ENCODE data around the gene SLC45A2.
"Not testable (repeated sequence)": the region's sequence is repeated elsewhere in the genome, so short reads cannot be mapped to it uniquely, and the experiment has no call there.

Gene SLC45A2

DNA sequence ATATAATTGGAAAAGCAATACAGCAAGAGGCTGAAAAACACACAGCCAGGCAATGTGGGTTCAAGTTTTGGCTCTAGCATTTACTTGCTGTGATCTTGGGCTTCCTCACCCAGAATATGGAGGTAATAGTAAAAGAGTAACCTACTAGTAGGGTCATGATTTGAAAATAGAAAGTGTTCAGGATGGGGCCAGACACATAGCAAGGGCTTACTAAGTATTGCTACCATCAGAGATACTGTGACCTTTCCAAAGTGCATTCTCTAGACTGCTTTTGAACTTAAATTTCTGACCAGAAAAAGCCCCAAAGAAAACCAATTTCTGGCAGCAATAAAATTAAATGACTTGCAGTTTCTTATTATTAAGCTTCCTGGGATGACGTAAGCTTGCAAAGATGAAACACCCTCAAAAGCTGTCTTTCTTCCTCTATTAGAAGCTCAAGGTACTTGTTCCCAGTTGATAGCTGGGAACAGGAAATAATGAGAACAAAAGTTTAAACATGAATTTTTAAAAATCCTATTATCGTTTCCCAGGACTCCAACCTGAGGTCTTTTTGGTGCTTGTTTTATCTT lies 20.3 kb downstream of the SLC45A2 start:
- DNase-seq: no peak

DNA sequence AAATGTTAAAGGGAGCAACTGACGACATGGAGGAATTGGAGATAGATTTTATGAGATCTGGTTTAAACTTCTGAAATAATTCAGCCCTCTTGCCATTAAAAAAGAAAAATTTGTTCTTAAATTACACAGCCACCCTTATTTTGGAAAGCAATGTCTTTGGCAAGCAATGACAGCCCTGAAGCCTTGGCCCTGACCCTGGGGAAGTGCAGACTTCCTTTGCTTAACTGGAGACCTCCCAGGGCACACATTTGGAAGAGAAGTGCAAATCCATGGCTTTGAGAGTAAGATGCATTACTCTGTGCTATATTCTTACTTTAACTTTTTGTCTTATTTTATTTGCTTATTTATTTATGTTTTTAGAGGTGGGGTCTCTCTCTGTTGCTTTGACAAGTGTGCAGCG lies 26.3 kb downstream of the SLC45A2 start:
- DNase-seq: no peak

DNA sequence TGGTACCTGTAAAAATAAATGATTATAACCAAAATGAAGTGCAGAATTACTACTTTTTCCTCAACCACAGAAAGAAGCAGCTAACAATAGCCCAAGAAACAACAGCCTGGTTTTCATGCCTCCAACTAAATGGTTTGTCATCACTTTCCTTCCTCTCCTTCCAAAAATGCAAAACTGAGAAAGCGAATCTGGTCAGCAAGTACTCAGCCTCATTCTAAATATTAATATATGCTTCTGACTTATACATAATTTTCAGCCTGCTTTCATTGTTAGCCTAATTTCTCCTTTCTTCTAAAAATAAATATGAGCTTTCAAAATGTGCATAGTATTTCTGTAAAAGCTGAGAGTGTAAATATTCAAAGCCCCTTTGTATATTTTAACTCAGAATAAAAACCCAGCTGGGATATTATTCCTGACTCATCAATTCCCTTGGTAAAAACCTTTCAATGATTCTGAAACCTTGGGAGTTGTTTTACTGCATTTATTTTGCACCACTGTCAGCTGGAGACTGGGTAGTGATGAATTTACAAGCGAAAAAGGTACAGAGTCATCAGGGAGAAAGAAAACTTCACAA lies 26.8 kb downstream of the SLC45A2 start:
- DNase-seq: no peak

DNA sequence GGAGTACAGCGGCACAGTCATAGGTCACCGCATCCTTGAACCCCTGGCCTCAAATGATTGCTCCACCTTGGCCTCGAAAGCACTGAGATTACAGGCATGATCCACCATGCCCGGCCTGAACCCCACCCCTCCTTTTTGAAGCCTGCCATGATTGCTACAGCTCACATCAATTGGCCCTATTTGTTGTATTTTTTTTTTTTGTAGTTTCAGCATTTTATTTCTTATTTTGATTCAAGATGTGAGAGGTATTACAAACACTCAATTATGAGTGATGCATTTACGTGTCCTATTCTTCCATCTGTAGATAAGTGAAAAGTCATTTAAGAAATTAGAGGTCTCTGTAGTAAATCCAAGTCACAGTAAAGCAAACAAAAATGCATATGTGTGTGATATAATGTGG lies 32.3 kb downstream of the SLC45A2 start:
- not testable (repeated sequence) for DNase-seq

DNA sequence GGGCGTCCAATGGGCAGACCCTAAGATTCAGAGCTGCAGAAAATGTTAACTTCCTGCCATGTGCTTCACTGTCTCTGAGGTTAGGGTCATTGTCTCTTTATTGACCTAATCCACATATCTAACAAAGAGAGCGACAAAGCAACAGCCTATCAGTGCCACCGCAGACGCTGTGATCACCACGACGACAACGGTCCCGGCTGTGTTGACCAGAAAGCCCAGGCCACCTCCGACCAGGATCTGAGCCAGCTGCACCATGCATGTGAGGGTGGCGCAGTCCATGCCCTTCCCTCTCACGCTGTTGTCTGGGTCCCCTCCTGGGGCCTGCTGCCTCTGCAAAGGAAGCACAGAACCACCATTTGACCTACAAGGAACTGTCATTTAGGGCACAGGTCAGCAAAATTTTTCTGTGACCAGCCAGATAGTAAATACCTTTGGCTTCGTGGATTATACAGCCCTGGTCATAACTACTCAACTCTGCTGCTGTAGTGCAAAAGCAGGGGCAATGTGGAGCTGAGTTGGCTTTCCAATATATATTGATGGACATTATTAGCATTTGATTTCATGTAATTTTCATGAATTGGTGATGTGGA lies 39.9 kb downstream of the SLC45A2 start:
- DNase-seq: no peak

DNA sequence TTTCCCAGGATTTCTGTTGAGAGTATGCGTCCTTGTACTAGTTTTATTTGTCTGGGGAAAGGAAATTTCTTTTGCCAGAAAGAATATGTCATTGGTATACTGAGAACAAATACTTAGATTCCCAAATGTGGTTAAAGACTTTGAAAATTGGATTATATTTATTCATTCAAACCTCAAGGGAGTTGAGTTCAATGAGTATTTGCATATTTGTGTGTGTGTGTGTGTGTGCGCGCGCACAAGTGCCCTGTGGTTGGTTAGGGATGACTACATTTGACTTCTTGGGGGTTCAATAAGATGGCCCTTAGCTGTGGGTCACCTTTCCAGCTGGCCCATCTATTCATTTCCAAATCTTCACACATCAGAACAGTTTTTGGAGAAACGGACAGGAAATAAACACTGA lies 43.4 kb downstream of the SLC45A2 start:
- no peak for DNase-seq

DNA sequence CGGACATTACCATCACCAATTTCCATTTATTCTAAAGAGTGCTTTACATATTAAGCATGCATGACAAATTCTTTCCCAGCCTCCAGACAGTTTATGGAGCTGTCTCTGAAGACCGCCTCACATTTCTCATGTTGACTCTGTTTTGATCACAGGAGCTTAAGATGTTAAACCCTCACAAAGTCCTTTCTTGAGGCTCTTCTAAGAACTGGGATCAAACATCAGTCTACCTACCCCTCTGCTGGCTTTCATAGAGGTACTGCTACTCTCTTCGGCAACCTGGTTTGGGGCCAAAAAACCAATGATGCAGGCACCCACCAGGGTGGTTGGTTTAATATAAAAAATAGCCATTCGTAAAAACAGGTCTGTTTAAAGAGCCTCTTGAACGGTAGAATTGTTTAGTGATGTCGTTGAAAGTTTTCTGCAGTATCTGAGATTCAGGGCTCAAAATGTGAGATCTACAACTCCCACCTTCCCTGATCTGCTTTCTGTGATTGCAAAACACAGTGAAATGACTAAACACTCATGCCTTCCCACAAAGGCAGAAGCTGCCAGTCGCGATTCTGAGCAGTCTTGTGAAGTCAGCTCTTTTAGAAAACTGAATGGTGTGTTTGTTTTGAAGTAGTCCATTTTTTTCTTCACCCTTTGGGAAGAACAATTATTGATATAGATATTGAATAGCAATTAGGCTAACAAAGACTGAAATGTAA lies 44.8 kb downstream of the SLC45A2 start:
- no peak for DNase-seq

DNA sequence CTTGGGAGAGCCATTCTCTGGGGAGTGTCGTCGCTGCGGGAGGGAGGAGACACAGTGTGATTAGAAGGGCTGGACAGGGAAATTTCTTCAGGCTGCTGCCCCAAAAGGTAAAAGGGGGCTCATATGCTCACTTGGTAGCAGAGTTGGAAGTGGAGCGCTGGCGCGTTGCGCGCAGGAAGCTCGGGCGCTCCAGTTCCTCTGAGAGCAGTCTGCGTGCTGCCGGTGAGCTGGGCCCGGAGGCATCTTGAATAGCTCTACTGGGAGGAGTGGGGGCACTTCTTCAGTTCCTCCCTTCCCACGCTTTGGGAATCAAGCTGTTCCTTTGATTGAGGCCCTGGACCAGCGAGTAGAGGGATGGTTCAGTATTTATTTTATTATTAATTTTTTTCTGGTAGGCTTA lies 45.6 kb downstream of the SLC45A2 start:
- DNase-seq: no peak

DNA sequence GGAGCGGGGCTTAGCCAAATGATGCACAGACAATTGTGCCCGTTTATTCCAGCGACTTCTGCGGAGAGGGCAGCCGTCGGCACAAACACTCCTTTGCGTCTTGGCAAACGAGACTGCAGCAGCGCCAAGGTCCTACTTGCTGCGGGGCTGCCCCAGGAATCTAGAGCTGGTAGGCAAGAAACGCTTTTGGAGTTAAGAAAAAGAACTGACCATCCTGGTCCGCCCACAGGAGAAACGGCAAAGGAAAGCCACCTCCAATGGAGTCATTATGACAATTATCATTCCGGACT lies 46.0 kb downstream of the SLC45A2 start:
- no peak for DNase-seq

DNA sequence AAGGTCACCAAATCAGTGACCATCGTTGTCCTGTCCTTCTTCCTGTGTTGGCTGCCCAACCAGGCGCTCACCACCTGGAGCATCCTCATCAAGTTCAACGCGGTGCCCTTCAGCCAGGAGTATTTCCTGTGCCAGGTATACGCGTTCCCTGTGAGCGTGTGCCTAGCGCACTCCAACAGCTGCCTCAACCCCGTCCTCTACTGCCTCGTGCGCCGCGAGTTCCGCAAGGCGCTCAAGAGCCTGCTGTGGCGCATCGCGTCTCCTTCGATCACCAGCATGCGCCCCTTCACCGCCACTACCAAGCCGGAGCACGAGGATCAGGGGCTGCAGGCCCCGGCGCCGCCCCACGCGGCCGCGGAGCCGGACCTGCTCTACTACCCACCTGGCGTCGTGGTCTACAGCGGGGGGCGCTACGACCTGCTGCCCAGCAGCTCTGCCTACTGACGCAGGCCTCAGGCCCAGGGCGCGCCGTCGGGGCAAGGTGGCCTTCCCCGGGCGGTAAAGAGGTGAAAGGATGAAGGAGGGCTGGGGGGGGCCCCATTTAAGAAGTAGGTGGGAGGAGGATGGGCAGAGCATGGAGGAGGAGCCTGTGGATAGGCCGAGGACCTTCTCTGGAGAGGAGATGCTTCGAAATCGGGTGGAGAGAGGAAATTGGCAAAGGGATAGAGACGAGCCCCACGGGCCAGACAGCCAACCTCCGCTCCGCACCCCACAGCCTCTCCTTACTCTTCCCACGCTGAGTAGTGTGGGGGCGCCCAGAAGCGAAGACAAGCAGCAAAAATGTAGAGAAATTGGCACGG lies 46.6 kb downstream of the SLC45A2 start:
- no peak for DNase-seq

DNA sequence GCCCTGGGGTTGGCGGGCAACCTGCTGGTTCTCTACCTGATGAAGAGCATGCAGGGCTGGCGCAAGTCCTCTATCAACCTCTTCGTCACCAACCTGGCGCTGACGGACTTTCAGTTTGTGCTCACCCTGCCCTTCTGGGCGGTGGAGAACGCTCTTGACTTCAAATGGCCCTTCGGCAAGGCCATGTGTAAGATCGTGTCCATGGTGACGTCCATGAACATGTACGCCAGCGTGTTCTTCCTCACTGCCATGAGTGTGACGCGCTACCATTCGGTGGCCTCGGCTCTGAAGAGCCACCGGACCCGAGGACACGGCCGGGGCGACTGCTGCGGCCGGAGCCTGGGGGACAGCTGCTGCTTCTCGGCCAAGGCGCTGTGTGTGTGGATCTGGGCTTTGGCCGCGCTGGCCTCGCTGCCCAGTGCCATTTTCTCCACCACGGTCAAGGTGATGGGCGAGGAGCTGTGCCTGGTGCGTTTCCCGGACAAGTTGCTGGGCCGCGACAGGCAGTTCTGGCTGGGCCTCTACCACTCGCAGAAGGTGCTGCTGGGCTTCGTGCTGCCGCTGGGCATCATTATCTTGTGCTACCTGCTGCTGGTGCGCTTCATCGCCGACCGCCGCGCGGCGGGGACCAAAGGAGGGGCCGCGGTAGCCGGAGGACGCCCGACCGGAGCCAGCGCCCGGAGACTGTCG lies 47.3 kb downstream of the SLC45A2 start:
- DNase-seq: no peak

DNA sequence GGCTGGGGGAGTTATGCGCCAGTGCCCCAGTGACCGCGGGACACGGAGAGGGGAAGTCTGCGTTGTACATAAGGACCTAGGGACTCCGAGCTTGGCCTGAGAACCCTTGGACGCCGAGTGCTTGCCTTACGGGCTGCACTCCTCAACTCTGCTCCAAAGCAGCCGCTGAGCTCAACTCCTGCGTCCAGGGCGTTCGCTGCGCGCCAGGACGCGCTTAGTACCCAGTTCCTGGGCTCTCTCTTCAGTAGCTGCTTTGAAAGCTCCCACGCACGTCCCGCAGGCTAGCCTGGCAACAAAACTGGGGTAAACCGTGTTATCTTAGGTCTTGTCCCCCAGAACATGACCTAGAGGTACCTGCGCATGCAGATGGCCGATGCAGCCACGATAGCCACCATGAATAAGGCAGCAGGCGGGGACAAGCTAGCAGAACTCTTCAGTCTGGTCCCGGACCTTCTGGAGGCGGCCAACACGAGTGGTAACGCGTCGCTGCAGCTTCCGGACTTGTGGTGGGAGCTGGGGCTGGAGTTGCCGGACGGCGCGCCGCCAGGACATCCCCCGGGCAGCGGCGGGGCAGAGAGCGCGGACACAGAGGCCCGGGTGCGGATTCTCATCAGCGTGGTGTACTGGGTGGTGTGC lies 48.0 kb downstream of the SLC45A2 start, which contains the start of gene RXFP3:
RXFP3 (plus strand) TSS at position 6 of the 636 bp plus-strand sequence; CDS start at position 361, 355 bp downstream.
- no peak for DNase-seq

DNA sequence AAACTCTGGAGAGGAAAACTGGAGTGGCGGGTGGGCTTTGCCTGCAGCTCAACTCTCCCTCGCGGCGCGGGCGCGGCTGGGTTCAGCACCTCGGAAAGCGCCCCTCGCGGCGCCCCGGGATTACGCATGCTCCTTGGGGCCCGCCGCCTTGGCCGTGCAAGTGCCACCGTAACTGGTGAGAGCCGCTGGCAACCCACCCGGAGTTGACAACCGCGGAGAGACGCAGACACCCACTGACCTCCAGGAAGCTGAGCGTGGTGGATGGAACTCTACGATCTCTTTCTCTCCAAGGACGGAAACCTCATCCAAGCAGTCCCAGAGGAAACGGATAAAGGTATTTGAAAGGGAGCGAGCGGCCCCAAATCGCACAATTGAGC lies 48.5 kb downstream of the SLC45A2 start:
- no peak for DNase-seq

DNA sequence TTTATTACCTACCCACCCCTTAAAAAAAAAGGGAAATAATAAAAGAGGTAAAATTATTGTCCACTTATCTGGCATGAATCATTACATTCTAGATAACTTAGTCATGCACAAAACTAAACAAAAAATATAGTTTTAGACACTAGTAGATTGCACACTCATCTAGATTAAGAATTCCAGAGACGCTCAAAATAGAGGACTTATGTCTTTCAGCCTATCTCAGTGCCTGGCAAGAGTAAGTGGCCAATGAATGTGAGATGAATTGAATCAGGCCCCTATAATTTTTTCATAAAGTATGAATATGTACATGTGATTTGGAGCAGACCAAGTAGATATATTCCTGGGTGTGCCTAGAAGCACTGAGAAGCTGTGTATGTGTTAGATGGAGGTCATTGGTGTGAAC lies 50.3 kb downstream of the SLC45A2 start:
- DNase-seq: no peak

DNA sequence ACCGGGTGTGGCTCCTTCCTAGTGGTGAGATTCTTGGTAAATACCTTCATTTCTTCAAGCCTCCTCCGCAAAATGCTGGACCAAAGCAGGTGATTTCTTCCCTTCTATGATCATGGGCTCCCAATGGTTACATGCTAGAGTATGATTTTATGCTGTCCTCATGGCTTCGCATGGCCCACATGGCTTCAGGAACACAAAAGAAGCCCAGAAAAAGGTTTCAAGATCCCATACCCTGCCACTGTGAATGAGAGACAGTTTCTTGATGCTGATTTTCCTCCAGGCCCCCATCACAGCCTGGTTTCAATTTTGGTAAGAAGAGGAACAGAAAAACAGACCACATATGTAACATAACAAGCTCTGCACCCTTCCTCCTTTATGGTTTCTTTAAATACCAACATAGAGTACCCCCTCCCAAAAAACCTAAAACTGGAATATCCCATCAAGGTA lies 50.7 kb downstream of the SLC45A2 start:
- no peak for DNase-seq

DNA sequence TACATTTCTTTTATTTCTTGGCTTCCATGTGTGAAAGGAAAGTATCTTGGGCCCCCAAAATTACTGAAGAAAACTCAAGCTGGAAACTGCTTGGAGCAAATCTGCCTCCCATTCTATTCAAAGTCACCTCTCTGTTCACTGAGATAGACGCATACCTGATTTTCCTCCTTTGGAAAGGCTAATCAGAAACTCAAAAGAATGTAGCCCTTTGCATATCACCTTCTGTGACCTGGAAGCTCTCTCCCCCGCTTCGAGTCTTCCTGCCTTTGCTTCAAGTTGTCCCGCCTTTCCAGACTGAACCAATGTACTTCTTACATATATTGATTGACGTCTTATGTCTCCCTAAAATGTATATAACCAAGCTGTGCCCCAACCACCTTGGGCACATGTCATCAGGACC lies 53.4 kb downstream of the SLC45A2 start:
- no peak for DNase-seq

DNA sequence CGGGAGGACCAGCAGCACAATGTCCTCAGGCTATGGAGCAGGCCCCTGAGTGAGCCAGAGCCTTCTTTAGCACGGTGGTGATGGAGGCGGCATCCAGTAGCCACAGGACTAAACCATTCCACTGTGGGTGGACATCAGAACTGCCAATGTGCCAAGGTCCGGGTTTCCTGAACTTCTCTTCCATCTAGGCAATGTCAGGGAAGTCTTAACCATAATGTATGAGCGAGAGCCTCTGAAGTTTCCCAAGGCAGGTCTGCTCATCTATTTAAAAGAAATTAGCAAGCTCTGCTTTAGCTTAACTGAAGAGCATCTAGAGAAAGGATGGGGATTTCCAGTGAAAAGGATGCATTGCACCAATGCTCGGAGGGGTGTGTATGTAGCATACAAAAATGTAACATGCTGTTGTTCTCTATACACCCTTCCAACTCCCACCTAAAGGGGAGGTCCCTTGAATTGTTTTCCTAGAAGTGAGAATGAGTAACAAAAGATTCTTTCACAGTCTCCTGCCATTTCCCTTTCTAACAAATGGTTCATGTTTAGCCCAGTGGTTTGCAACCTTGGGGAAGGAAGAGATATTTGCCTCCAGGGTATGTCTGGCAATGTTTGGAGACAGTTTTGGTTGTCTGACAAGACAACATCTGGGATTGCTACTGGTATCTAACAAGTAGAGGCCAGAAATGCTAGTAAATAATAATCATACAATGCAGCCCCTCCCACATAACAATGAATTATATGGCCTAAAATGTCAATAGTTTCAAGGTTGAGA lies 54.4 kb downstream of the SLC45A2 start:
- DNase-seq: no peak

DNA sequence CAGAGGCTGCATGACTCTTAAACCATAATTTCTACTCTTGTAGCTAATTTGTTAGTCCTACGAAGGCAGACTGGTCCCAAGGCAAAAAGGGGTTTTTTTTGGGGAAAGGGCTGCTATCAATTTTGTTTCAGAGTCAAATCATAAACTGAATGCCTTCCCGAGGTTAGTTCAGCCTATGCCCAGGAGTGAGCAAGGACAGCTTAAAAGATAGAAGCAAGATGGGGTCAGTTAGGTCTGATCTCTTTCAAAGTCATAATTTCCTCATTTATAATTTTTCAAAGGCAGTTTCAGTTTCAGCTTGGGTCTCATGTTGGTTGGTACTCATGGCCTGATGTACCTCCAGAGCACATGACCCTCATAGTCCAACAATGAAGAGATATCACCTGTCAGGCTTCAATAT lies 56.2 kb downstream of the SLC45A2 start:
- no peak for DNase-seq

DNA sequence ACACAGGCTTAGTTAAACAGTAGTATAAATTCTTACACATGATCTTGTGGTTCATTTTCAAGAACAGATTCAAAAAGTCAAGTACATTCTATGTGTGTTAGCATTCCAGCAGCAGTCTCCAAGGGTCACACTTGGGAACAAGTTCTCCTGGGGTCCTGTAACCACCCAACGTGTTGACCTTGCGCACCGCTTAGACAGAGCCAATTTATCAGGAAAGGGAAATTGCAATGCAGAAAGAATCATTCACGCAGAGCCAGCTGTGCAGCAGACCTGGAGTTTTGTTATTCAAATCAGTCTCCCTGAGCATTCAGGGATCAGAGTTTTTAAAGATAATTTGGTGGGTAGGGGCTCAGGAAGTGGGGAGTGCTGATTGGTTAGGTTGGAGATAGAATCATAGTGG lies 56.8 kb downstream of the SLC45A2 start:
- DNase-seq: no peak

DNA sequence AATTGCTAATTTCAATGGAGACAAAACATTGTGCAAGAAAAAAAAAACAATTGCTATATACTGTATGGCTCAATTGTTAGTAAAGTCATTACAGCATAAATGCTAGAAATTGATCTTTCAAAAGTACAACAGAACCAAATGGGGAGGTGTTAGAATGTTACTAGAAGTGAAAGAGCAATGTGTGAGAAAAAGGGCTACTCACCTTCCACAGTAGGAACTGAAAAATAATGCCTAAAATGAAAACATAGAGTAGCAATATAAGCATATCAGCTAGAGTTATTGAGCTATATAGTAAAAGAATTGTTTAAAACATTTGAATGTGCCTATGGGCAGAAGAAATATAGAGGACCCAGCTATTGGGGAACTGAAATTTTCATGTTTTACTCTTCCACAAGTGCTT lies 59.2 kb downstream of the SLC45A2 start:
- no peak for DNase-seq

DNA sequence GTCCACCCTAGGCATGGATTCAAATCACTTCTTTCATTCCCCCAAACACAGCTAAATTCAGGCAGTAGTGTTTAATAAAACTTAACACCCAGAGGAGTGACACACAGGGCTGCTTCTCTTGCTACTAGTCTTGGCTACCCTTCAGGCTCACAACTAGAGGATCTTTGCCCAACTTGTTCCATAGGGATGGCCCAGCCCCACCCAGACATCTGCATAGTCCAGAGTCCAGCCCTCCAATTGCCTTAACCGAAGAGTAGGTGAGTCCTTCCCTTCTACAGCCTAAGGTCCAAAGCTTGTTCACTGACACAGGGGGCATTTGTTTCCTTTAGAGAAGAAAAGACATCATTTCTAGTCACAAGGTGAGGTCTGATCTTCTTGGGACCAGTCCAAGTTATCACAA lies 63.5 kb downstream of the SLC45A2 start:
- no peak for DNase-seq

DNA sequence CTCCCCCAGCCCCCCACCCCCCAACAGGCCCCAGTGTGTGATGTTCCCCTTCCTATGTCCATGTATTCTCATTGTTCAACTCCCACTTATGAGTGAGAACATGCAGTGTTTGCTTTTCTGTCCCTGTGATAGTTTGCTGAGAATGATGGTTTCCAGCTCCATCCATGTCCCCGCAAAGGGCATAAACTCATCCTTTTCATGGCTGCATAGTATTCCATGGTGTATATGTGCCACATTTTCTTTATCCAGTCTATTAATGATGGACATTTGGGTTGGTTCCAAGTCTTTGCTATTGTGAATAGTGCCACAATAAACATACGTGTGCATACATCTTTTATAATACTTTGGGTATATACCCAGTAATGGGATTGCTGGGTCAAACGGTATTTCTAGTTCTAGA lies 69.6 kb downstream of the SLC45A2 start:
- not testable (repeated sequence) for DNase-seq

All from GDM1 (cell line).